Renal cortex interstitium (tissue), 3 donors: ENCODE results near the gene TMEM50A. TPM values are rescaled to one million over a fixed set of nuclear protein-coding genes. Genes with fewer than 3 reads are reported as not detected.

ENCODE experiments used
- polyA plus RNA-seq, 3 donors: library from polyadenylated mRNA; unstranded; fragments of 120-200 nt; gene quantifications; one replicate each; pipeline ENCODE4 v1.2.1, GENCODE V29; 2013; ENCODE audit not compliant: insufficient read length in 3 of 3

Gene TMEM50A
- polyA plus RNA-seq, 3 donors = 112 to 135 (median 120) TPM

Other genes starting within 250 kb of the TMEM50A start
- 100 to 1,000 TPM in 2 of 3 donors, 10 to 100 TPM in 1; 94.5 to 125 (median 105) TPM for gene SYF2, start 105.8 kb upstream of the TMEM50A start, polyA plus RNA-seq
- gene RSRP1, start 90.9 kb upstream of the TMEM50A start, polyA plus RNA-seq = 100 to 1,000 TPM; 136 to 237 (median 209) TPM
- 1 to 10 TPM in 1 of 3 donors, under 1 TPM in 2; 0.37 to 3.1 (median 0.99) TPM for gene RHD, start 65.8 kb upstream of the TMEM50A start, polyA plus RNA-seq
- 1 to 10 TPM in 1 of 3 donors, under 1 TPM in 2; 0.62 to 1.2 (median 0.88) TPM for gene RHCE, start 82.5 kb downstream of the TMEM50A start, polyA plus RNA-seq
- 10 to 100 TPM; 24.3 to 30.9 (median 28.0) TPM for gene MACO1, start 92.6 kb downstream of the TMEM50A start, polyA plus RNA-seq
- 10 to 100 TPM; 11.0 to 15.3 (median 13.6) TPM for gene LDLRAP1, start 205.3 kb downstream of the TMEM50A start, polyA plus RNA-seq